Stimulated activated CD8-positive, alpha-beta memory T cell treated with anti-CD3 and anti-CD28 coated beads, Interleukin-12 subunit alpha, Interleukin-12 subunit beta, amount 100 ng/mL, for 1 hour (primary cell): ENCODE measurements around the gene KRT74.

ENCODE experiments used
- DNase-seq: peaks from one replicate; pipeline ENCODE4 v3.0.0-alpha.2; 2020; ENCODE audit warnings: low read depth

Gene KRT74

GRCh38 chr12:52573743-52574142, at the start of gene KRT74:
Gene KRT74 (minus strand): TSS chr12:52573843. CDS start chr12:52573777, 66 bp downstream.
- no peak for DNase-seq

GRCh38 chr12:52622349-52622748, 48.7 kb upstream of the KRT74 start:
- no peak for DNase-seq

DNA sequence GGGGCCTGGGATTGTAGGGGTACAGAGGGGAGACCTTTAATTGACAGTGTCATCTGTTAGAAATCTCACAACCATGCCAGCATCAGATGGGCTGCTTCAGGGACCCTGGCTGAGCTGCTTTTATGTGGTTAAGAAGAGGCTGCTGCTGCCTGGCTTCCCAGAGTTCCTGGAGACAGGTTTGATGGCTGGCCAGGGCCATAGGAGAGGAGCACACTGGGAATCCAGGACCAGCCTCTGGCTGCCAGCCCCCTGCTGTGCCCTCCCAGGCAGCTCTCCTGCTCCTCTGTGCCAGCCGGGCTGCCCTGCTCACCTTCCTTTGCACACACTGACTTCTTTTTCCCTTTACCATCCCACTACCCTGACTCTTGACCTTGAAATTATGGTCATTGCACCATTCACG, 45.2 kb upstream of the KRT74 start:
- DNase-seq, result no peak

- no peak for DNase-seq
These were observed 44.6 kb upstream of the KRT74 start, which contains the start of gene KRT73 for GRCh38 chr12:52618216-52618615. Gene KRT73 (minus strand): TSS chr12:52618559. CDS start chr12:52618524, 35 bp downstream.

GRCh38 chr12:52617403-52617785, 43.8 kb upstream of the KRT74 start:
- DNase-seq, result no peak

DNA sequence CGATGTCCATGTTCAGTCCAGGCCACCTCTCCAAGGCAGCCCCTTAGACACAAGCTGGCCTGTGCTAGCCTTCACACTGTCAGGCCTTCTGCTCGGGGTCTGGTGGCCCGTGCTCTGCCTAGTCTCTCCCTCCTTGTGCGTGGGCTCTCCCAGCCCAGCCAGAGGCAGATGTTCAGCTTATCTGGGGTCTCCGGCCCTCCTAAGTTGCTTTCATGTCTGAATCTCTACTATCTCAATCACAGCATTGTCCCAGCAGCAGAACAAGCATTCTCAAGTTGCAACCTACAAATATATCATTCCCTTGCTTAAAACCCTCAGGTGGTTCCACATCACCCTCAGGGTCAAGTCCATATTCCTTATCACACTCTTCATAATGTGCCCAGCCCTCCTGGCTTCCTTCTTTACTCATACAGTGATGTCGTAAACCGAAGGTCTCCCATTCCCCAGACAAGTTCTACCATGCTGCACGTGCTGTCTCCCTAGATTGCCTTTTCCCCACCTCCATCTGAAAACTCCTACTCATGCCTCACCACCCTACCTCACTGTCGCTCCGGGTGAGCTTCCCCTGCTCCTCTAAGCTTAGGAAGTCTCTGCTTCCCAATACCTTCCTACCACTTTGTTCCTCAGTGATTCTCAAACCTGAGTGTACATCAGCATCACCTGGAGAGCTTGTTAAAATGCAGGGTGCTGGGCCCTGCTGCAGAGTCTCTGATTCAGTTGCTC, 43.2 kb upstream of the KRT74 start:
- no peak for DNase-seq

DNA sequence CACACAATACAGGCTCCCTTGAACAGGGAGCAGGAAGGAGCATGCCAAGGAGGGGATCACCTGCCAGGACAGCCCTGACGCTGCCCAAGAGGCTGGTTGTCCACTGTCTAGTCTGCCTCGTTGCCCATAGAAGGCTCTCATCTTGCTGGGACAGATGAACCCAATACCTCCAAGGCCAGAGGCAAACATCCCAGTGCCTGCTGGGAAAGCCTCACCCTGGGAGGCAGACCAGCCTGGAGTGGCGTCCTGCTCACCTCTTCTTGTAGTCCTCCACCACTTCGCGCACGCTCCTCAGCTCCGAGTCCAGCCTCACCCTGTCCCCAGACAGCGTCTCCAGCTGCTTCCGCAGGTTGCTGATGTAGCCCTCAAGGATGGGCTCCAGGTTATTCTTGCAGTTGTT, 42.3 kb upstream of the KRT74 start:
- no peak for DNase-seq

GRCh38 chr12:52615208-52615868, 41.7 kb upstream of the KRT74 start:
- no peak for DNase-seq

GRCh38 chr12:52614381-52615207, 41.0 kb upstream of the KRT74 start:
- no peak for DNase-seq

- DNase-seq, result no peak
These were observed 39.9 kb upstream of the KRT74 start for GRCh38 chr12:52613384-52614030.

DNA sequence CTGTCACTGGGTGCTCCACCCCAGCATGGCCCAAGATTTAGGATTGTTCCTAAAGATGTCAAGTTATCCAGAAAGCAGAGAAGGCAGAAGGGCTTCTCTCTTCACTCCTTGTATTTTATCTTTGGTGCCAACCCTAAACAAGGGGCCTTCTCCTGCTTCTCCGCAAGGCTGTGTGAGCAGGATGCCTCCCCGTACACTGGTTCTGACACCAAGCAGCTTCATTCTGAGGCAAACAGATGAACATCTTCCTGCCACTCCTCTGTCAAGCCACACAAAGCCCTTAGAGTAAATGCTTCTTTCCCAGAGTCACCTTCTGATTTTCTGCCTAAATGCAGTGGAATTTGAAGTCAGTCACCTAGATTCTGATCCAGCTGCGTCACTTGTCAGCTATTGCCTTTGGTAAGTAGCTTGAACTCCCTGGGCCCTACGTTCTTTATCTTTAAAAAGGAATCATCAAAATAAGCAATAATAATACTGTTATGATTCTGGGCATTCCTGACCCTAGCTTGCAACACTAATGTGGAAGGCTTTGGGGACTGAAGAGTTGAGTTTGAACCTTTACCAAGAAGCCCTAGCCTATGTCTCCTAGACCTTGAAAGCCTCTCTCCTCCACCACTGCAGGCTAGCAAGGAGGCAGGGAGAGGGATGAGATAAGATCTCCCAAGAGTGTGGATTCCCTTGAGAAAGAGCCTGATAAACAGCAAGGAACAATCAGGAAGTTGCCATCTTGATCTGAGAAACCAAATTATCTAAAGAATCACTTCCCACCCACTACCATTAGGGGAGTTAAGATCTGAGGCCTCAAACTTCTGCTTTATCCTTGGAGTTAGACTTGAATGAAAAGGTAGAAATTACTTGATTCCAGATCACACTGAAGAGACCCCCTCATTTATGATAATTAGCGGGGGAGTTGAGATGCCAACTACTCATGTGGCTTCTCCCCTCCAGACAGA, 39.1 kb upstream of the KRT74 start:
- no peak for DNase-seq

DNA sequence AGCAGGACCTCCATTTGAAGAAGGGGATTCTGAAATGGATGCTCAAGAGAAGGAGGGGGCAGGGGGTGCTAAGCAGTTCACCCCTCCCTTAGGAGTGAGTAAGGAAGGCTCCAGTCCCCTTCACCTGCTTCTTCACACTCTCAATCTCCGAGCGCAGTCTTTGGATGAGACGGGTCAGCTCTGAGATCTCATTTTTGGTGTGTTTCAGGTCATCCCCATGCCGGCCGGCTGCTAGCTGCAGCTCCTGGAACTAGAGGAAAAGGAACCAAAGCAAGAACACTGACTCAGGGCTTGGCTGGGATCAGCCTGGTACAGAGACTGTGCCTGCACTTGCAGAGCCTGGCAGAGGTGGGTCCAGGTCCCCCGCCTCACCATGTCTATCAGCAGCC, 37.4 kb upstream of the KRT74 start:
- no peak for DNase-seq

GRCh38 chr12:52608826-52609630, 35.4 kb upstream of the KRT74 start:
- no peak for DNase-seq

DNA sequence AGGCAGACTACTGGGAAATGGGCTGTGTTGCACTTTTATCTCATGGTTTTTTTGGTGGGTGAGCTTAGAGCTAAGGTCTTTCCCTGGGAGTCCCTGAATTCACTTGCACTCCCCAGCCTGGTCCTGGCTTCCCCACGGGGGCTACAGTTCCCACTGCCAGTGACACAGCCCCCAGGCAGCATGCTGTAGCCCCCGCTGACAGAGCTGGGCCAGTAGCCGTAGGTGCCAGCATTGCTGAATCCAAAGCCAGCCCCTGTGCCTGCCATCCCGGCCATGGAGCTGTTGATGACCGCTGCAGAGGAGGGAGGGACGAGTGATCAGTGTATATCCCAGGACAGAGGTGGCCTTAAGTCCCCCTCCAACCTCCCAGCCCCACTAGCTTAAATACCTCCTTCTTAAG, 34.5 kb upstream of the KRT74 start:
- DNase-seq, result no peak

- DNase-seq, result no peak
These were observed 33.7 kb upstream of the KRT74 start for GRCh38 chr12:52607314-52607713.

DNA sequence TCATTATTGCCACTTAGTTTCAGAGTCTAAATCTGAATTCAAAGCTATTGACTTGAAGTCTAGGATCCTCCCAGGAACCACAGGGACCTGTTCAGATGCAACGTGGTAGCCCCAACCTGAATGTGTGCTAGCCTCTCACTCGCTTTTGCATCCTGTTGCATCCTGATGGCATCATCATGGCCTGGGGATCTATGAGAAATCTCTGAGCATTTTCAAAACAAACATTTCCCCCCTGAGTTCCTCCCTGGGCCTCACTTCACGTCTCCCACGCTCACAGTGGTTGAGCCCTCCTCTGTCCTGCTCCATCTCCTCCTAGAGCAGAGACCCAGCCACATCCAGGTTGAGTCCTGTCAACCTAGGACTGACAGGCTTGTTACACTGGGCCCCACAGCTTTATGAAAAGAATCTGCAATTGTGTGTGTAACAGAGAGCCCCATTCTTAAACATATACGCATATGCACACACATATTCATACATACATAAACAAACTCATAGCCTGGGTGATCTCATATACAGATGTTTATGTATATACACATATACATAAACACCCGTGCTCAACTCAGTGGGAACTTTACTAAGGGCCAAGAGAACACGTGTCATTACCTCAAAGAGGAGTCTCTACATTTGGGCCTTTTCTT, 33.1 kb upstream of the KRT74 start:
- no peak for DNase-seq

DNA sequence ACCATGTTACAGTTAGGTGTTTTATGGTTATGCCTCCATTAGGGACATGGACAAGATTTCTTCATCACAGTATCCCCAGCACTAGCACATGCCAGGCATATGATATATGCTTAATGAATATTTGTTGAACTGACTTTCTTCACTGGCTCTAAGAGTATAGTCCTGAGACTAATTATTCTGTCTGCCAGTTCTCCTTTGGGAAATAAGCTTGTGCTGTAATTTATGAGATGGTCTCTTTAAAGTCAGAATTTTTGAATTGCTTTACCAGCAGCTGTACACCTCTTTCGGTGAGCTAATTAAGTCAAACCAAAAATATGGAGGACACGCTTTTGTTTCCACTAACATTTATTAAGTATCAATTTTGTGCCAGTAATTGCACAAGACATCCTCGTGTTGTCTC, 32.5 kb upstream of the KRT74 start:
- no peak for DNase-seq

DNA sequence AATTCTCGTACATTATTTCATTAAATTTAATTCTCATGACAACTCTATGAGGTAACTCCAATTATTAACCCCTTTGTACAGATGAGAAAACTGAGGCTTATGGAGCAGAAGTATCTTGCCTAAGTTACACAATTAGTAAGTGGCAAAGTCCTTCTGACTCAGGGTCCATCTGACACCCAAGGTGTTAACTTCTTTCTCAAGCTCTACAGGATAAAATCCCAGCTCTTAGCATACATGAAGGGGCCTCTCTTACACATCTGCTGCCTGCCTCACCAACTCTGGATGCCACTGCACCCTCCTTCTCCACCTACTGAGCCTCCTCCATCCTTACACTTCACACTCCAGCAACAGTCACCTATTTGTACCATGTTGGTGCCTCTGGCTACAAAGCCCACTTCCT, 31.9 kb upstream of the KRT74 start:
- no peak for DNase-seq

- DNase-seq, result no peak
These were observed 31.2 kb upstream of the KRT74 start for GRCh38 chr12:52604859-52605258.

- no peak for DNase-seq
These were observed 29.7 kb upstream of the KRT74 start for GRCh38 chr12:52603314-52603713.
